Central memory CD4-positive, alpha-beta T cell (primary cell): ENCODE results near the gene KIF26B.
"Not testable (repeated sequence)": the region's sequence is repeated elsewhere in the genome, so short reads cannot be mapped to it uniquely, and the experiment has no call there.

Experiments
- DNase-seq: peaks from one replicate; pipeline ENCODE4 v3.0.0; 2022

The KIF26B gene

GRCh38 chr1:245671349-245671748, 516.6 kb downstream of the KIF26B start:
- no peak for DNase-seq

- DNase-seq: no peak
Observed at GRCh38 chr1:245671966-245672767, 517.4 kb downstream of the KIF26B start.

- not testable (repeated sequence) for DNase-seq
Observed at GRCh38 chr1:245672836-245673656, 518.3 kb downstream of the KIF26B start.

- no peak for DNase-seq
Observed at GRCh38 chr1:245673881-245674414, 519.2 kb downstream of the KIF26B start.

GRCh38 chr1:245677461-245678240, 522.9 kb downstream of the KIF26B start:
- no peak for DNase-seq

- DNase-seq: no peak
Observed at GRCh38 chr1:245678860-245679411, 524.2 kb downstream of the KIF26B start.

GRCh38 chr1:245679821-245680780, 525.3 kb downstream of the KIF26B start:
- no peak for DNase-seq

- DNase-seq: no peak
Observed at GRCh38 chr1:245682638-245683628, 528.1 kb downstream of the KIF26B start.

- no peak for DNase-seq
Observed at GRCh38 chr1:245683676-245684075, 528.9 kb downstream of the KIF26B start.

GRCh38 chr1:245684166-245684565, 529.4 kb downstream of the KIF26B start:
- no peak for DNase-seq

- DNase-seq: no peak
Observed at GRCh38 chr1:245684571-245684970, 529.8 kb downstream of the KIF26B start.

GRCh38 chr1:245685111-245685810, 530.5 kb downstream of the KIF26B start:
- no peak for DNase-seq

GRCh38 chr1:245686006-245686405, 531.2 kb downstream of the KIF26B start:
- no peak for DNase-seq

- no peak for DNase-seq
Observed at GRCh38 chr1:245686446-245687030, 531.8 kb downstream of the KIF26B start.

GRCh38 chr1:245687152-245687635, 532.4 kb downstream of the KIF26B start:
- no peak for DNase-seq

- no peak for DNase-seq
Observed at GRCh38 chr1:245687636-245688535, 533.1 kb downstream of the KIF26B start.
